Measurements from ENCODE around the gene PRKG2.

- TF ChIP-seq CBX8 (IDR thresholded peaks at IDR 0.05) (no peak), HOXA7 (CRISPR knock-in tag; IDR thresholded peaks at IDR 0.05) (no peak), CBX2 (IDR thresholded peaks at IDR 0.05; ENCODE audit: borderline replicate concordance, low read depth) (no peak), RAD21 (conservative IDR thresholded peaks at IDR 0.05 in 1 of 2, IDR thresholded peaks at IDR 0.05 in 1 of 2) (no peak), MAFK (IDR thresholded peaks at IDR 0.05; ENCODE audit: partially characterized antibody) (no peak), ZFP36 (IDR thresholded peaks at IDR 0.05; ENCODE audit: borderline replicate concordance, partially characterized antibody) (no peak), GATA3 (IDR thresholded peaks at IDR 0.05; ENCODE audit: borderline replicate concordance) (no peak), SMC3 (IDR thresholded peaks at IDR 0.05) (no peak), CTCF (IDR thresholded peaks at IDR 0.05) (no peak), NR3C1 (IDR thresholded peaks at IDR 0.05) (no peak)
Measured at GRCh38 chr4:81220271-81220670, 5.2 kb upstream of the PRKG2 start.
